AG09319 (cell line): ENCODE measurements around the gene TRPC4.

ENCODE experiments used
- DNase-seq: peaks from one replicate; pipeline ENCODE4 v3.0.0-alpha.2; 2010; ENCODE audit warnings: low read depth; ENCODE audit errors: extremely low read depth
- TF ChIP-seq, protein P1 (sequence below): IDR thresholded peaks from 2 replicates; pipeline ENCODE4 v1.5.1; 2011; ENCODE audit warnings: low read depth, mild to moderate bottlenecking, inconsistent platforms, low read length, moderate library complexity

TRPC4 gene

DNA sequence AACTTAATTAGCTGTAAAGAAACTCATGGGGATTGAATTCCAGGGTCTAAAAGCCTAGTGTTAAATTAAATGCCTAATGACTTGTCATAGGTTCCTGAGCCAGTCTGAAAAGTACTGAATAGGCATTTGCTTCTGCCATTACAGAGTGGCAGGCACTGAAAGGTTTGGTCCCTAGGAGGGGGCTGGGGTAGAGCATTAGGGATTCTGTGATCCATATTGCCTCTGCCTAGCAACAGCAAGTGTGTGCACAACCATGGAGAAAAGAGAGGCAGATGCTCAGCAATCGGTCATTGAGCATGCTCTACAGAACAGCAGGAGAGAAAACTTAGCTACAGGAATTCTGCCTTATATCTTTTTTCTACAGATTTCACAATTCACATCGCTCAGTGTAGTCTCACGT, 133.5 kb downstream of the TRPC4 start:
- TF ChIP-seq, protein P1, sequence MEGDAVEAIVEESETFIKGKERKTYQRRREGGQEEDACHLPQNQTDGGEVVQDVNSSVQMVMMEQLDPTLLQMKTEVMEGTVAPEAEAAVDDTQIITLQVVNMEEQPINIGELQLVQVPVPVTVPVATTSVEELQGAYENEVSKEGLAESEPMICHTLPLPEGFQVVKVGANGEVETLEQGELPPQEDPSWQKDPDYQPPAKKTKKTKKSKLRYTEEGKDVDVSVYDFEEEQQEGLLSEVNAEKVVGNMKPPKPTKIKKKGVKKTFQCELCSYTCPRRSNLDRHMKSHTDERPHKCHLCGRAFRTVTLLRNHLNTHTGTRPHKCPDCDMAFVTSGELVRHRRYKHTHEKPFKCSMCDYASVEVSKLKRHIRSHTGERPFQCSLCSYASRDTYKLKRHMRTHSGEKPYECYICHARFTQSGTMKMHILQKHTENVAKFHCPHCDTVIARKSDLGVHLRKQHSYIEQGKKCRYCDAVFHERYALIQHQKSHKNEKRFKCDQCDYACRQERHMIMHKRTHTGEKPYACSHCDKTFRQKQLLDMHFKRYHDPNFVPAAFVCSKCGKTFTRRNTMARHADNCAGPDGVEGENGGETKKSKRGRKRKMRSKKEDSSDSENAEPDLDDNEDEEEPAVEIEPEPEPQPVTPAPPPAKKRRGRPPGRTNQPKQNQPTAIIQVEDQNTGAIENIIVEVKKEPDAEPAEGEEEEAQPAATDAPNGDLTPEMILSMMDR, result no peak
- no peak for DNase-seq

DNA sequence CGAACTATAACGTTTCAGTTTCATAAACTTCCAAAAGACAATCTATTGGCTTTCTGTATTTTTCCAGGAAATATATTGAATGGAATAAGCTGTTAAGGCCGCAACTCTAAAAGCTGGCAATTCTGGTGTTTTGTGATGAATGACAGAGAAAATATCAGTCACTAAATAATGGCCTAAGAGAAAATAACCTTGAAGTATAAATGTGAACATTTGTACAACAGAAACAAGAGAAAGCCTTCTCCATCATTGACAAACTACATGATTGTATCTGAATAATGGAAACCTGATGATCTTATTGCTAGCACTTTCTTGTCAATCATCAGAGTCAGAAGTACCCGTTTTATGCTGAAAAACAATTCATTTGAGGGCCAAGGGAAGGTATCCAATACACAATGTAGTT, 134.3 kb downstream of the TRPC4 start:
- no peak for DNase-seq
- TF ChIP-seq, protein P1, result no peak

DNA sequence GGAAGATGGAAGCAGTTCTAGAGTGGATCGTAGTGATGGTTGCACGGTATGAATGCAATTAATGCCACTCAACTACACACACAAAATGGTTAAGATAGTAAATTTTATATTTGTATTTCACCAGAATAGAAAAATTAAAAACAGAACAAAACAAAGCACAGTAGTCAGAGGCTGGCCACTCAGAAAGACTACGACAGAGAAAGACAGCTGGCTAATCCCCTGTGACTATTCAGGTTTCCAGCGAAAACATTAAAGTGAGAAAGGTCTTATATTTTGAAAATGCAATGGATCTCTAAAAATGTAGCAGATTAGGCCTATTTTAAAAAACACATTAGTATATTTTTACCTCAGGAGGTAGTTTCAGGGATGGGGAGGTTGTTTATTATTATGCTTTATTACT, 139.7 kb downstream of the TRPC4 start:
- no peak for DNase-seq
- TF ChIP-seq, protein P1, result no peak

DNA sequence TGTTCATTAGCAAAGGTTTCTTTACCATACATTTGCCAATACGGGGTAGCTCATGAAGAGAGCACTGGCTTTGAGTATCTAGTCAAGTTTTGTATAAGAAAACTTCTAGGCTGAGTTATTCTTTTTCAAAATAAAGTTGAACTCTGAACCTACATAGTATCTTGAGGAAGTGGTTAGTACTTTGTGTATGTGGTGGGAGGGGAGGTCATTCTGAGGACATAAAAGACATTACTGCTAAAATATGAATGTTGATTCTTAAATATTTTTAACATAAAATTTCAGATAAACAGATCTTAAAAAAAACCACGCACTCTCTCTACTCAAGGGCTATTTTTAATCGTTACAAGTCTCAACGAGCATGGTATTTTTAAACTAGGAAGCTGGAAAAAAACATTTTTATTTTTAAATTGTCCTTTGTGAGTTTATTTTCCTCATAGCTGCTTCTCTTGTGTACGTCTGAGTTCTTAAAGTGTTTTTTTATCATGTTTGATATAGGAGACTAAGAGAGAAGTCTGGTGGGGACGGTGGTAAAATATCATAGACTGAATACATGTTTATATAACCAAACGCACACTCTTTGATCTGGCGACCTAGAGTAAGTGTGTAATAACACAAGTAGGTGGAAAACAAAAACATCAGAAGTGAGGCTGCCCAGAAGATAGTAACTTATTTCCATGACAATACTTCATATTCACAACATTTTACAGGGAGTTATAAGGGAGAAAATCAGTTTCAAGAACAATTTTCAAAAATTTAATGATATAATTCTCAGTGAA, 153.0 kb downstream of the TRPC4 start:
- TF ChIP-seq, protein P1, result no peak
- no peak for DNase-seq

DNA sequence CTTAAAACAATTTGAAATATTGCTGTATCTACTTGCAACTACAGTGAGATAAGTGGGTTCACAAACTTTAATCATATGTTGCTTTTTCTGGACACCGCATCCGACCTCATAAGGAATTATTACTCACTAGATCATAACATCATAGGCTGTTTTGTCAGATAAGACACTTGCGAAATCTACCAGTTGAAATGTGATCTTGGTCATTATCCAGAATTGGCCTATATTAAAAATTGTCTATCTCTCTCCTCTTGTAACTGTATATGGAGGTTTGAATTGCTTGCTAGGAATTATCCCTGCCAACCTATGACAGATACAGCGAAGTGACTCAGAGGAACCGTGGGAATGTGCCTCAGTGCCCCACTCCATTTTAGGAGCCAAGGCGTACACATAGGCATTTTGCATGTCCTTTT, 154.0 kb downstream of the TRPC4 start:
- DNase-seq, result no peak

DNA sequence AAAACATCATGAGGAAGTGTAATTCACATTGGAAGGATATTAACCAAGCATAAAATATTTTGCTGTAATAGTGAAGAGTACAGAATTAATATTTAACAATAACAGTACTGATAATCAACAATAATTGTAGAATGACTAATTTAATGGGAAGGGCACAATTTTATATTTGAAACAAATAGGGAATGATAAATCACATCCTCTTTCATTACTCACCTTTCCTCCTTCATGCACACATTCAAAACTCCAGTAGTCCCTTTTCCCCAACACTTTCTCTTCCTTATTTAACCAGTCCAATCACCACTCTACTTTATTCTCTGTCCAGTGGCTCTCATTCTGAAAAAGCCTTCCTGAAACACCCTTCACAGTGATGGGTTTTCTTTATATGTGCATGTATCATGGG, 160.3 kb downstream of the TRPC4 start:
- TF ChIP-seq, protein P1, result no peak

More for the DNA sequence above, 154.0 kb downstream of the TRPC4 start:
- TF ChIP-seq, protein P1, result no peak

DNA sequence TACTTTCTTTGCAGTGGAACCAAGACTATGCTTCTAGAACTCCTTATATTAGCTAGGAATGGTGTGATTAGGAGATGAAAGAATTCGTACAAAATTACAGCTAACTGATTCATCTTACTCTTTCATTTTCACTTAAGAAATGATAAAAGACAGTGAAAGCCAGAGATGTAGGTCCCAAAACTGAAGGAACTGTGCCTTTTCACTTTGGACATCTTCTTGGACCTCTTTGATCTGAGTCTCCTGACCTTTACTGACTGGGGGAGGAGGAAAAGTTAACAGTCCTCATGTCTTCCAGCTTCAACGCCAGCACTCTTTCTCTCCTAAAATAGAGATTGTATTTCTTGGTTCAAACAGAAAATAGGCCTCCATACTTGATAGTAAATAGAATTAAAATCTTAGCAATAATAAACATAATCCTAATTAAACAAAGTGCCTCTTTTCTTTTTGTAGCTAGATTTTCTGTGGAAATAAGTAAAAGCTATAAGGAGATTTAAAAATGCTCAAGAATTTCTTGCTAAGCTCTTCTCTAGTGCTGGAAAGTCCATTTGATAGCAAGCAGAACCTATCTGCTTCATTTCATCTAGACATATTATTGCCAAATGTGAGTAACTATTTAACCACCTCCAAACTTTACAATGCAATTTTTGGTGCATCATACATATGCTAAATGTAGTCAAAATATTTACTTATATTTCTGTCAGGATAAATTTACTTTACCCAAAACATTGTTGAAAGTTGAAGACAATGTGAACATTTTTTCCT, 161.7 kb downstream of the TRPC4 start:
- TF ChIP-seq, protein P1, result no peak
- no peak for DNase-seq

More for the DNA sequence above, 160.3 kb downstream of the TRPC4 start:
- no peak for DNase-seq
